A549 (cell line): ENCODE data around the gene RDH11. TPM values are rescaled to one million over a fixed set of nuclear protein-coding genes. Genes with fewer than 3 reads are reported as not detected.

Source experiments
- ATAC-seq, 2 experiments: fragments of 200-7000 bp in 1 of 2; fragments of >200 bp in 1 of 2; cut with Nextera tagmentation in 1 of 2; cut with Tn5 transposase in 1 of 2; 3 replicates each; pipeline versions ENCODE4 v1.8.0 to v1.9.1; 2018 to 2020; ENCODE audit warnings: mild to moderate bottlenecking in 1 of 2, moderate library complexity in 1 of 2
- CTCF ChIA-PET: fragments of 300-600 bp; sonication (Branson Sonifier 250); formaldehyde crosslinking; extraction: SDS; loops from one replicate; lab custom pipeline; 2021; ENCODE audit warnings: antibody characterized with exemption, inconsistent platforms; lab: Yijun Ruan, JAX
- POLR2A ChIA-PET: fragments of 350-600 bp; formaldehyde crosslinking; extraction: SDS; loops from one replicate; lab custom pipeline; 2021; ENCODE audit warnings: antibody characterized with exemption, inconsistent platforms; lab: Yijun Ruan, JAX
- DNase-seq, 2 experiments: peaks; one replicate each; pipeline versions ENCODE4 v3.0.0 to v3.0.0-alpha.2; 2011 to 2016; ENCODE audit warnings: low read depth in 1 of 2, low spot score in 1 of 2
- FAIRE-seq: peaks from 2 replicates; lab custom pipeline; 2011; peaks lifted over from hg19 to GRCh38; lab: Jason Lieb, UNC
- H3K27ac ChIP-seq, 2 experiments: fragments of >200 bp; sonication (Bioruptor Twin); formaldehyde crosslinking; 3 replicates each; pipeline ENCODE4 v1.5.1; 2016 to 2017
- H3K4me1 ChIP-seq: fragments of >200 bp; sonication (Bioruptor Twin); formaldehyde crosslinking; 3 replicates; pipeline ENCODE4 v1.6.1; 2016
- H3K4me2 ChIP-seq: fragments of >200 bp; sonication (Bioruptor Twin); formaldehyde crosslinking; 3 replicates; pipeline ENCODE4 v1.6.1; 2016
- H3K4me3 ChIP-seq: fragments of >200 bp; sonication (Bioruptor Twin); formaldehyde crosslinking; 3 replicates; pipeline ENCODE4 v1.5.1; 2016
- H3K9me3 ChIP-seq: fragments of >200 bp; sonication (Bioruptor Twin); formaldehyde crosslinking; 3 replicates; pipeline ENCODE4 v1.6.1; 2016
- CBX2 ChIP-seq: fragments of 200-600 bp; sonication (generic); IDR thresholded peaks from 2 replicates; pipeline ENCODE4 v1.6.1; 2016; ENCODE audit warnings: low read depth, mild to moderate bottlenecking, borderline replicate concordance
- CBX8 ChIP-seq: fragments of 200-600 bp; sonication (generic); IDR thresholded peaks from 2 replicates; pipeline ENCODE4 v1.6.1; 2016
- ELK1 ChIP-seq: fragments of 150-350 bp; IDR thresholded peaks from 2 replicates; pipeline ENCODE4 v1.6.1; 2014; ENCODE audit warnings: low read depth, mild to moderate bottlenecking, low read length
- EP300 ChIP-seq, 2 experiments: fragments of >200 bp; sonication (Bioruptor Twin); formaldehyde crosslinking; IDR thresholded peaks; 2 replicates in 1 of 2; 3 replicates in 1 of 2; pipeline ENCODE4 v1.6.1; 2016 to 2017
- FOXS1 ChIP-seq: fragments of 250-450 bp; sonication (Bioruptor Pico); IDR thresholded peaks from 2 replicates; pipeline ENCODE4 v1.5.0; 2020; ENCODE audit warnings: mild to moderate bottlenecking, moderate library complexity
- HES2 ChIP-seq: fragments of >200 bp; sonication (Bioruptor Twin); formaldehyde crosslinking; IDR thresholded peaks from 2 replicates; pipeline ENCODE4 v1.6.1; 2016
- HOXA7 ChIP-seq: fragments of 250-450 bp; sonication (Bioruptor Pico); IDR thresholded peaks from 2 replicates; pipeline ENCODE4 v1.5.0; 2020; ENCODE audit warnings: mild to moderate bottlenecking, moderate library complexity
- HOXB5 ChIP-seq: fragments of 250-450 bp; sonication (Bioruptor Pico); IDR thresholded peaks from 2 replicates; pipeline ENCODE4 v1.5.0; 2020; ENCODE audit warnings: mild to moderate bottlenecking, moderate library complexity
- JUN ChIP-seq, 2 experiments: fragments of >200 bp; sonication (Bioruptor Twin); formaldehyde crosslinking; IDR thresholded peaks; 2 replicates in 1 of 2; 3 replicates in 1 of 2; pipeline ENCODE4 v1.6.1; 2016 to 2017
- KDM1A ChIP-seq: fragments of 200-600 bp; sonication (generic); IDR thresholded peaks from 2 replicates; pipeline ENCODE4 v1.6.1; 2016; ENCODE audit warnings: low read depth, mild to moderate bottlenecking
- KDM5A ChIP-seq: fragments of 200-600 bp; sonication (generic); IDR thresholded peaks from 2 replicates; pipeline ENCODE4 v1.6.1; 2016; ENCODE audit warnings: antibody characterized with exemption, mild to moderate bottlenecking
- MAFK ChIP-seq: fragments of 450-650 bp; IDR thresholded peaks from 2 replicates; pipeline ENCODE4 v1.6.1; 2014; ENCODE audit not compliant: partially characterized antibody
- MAZ ChIP-seq: fragments of 150-350 bp; IDR thresholded peaks from 2 replicates; pipeline ENCODE4 v1.6.1; 2014; ENCODE audit warnings: antibody characterized with exemption, low read depth, low read length, borderline replicate concordance
- NPAS2 ChIP-seq: fragments of 250-450 bp; sonication (Bioruptor Pico); IDR thresholded peaks from 2 replicates; pipeline ENCODE4 v1.8.0; 2022; ENCODE audit warnings: mild to moderate bottlenecking, moderate library complexity, borderline replicate concordance
- PBX3 ChIP-seq: IDR thresholded peaks from 2 replicates; pipeline ENCODE4 v1.6.1; 2012
- POLR2A ChIP-seq: IDR thresholded peaks from 2 replicates; pipeline ENCODE4 v1.6.1; 2012; ENCODE audit warnings: mild to moderate bottlenecking, low read length
- REST ChIP-seq: fragments of 200-600 bp; sonication (generic); IDR thresholded peaks from 2 replicates; pipeline ENCODE4 v1.6.1; 2016; ENCODE audit warnings: antibody characterized with exemption, mild to moderate bottlenecking, moderate library complexity
- RNF2 ChIP-seq: fragments of 200-600 bp; sonication (generic); IDR thresholded peaks from 2 replicates; pipeline ENCODE4 v1.6.1; 2016; ENCODE audit warnings: low read depth, mild to moderate bottlenecking, antibody characterized with exemption, moderate library complexity, borderline replicate concordance
- SMC3 ChIP-seq: fragments of >200 bp; sonication (Bioruptor Twin); formaldehyde crosslinking; IDR thresholded peaks from 3 replicates; pipeline ENCODE4 v1.6.1; 2018; ENCODE audit warnings: inconsistent platforms
- TP53 ChIP-seq: fragments of 250-450 bp; sonication (Bioruptor Pico); IDR thresholded peaks from 2 replicates; pipeline ENCODE4 v1.5.0; 2021; ENCODE audit warnings: mild to moderate bottlenecking, moderate library complexity
- ZC3H11A ChIP-seq: fragments of 450-650 bp; IDR thresholded peaks from 2 replicates; pipeline ENCODE4 v1.6.1; 2014; ENCODE audit warnings: antibody characterized with exemption, mild to moderate bottlenecking
- ZFP36 ChIP-seq: fragments of 450-650 bp; IDR thresholded peaks from 2 replicates; pipeline ENCODE4 v1.6.1; 2014; ENCODE audit warnings: borderline replicate concordance; ENCODE audit not compliant: partially characterized antibody
- ZSCAN20 ChIP-seq: fragments of 250-450 bp; sonication (Bioruptor Pico); IDR thresholded peaks from 2 replicates; pipeline ENCODE4 v1.8.0; 2022; ENCODE audit warnings: mild to moderate bottlenecking, moderate library complexity
- WGBS: methylation state at CpG from one replicate; pipeline ENCODE4 v1.1.6; 2017; ENCODE audit errors: missing lambda C conversion rate; 5-methylcytosine and 5-hydroxymethylcytosine counted together
- polyA plus RNA-seq, 4 experiments: library from polyadenylated mRNA; depleted of rRNA in 3 of 4; stranded (reverse); fragments of >200 nt; fragmentation: RNase III in 1 of 4; extraction: RNeasy Plus Mini Kit Qiagen cat#74134 plus additional on column Dnase treatment in 1 of 4; gene quantifications; 2 replicates in 3 of 4; 3 replicates in 1 of 4; pipeline ENCODE4 v1.2.3, GENCODE V29; 2011 to 2017

RDH11 gene
- polyA plus RNA-seq, 2 of the 4 experiments (the other 2 are of a cell fraction) = 85.7 to 132 TPM

GRCh38 chr14:67641902-67642749, 53.4 kb downstream of the RDH11 start:
- ChIA-PET POLR2A (no interaction called here), CTCF (interaction anchor here (0.9 to 1.5 kb wide), 3 partner anchors 11 to 22 kb away, joined by 3 to 4 read pairs (median 3); partner anchors contain the start of gene ARG2)
- ATAC-seq (no peak), DNase-seq (no peak), FAIRE-seq (no peak)
- H3K4me1 ChIP-seq = no peaks in the 10 kb centered on the region
- no peak overlapping the region for H3K4me2 ChIP-seq
- H3K4me3 ChIP-seq = no peak overlapping the region
- no peak for TF ChIP-seq PBX3
- TF ChIP-seq ZFP36 = no peak
- TF ChIP-seq JUN (IDR thresholded peaks at IDR 0.05) = no peak
- TF ChIP-seq CBX2 = no peak
- no peak for TF ChIP-seq TP53 (CRISPR knock-in tag)
- no peak for TF ChIP-seq RNF2
- no peak overlapping the region for H3K27ac ChIP-seq
- 87% methylated on average over 5 of the region's 5 CpGs for WGBS
- no peaks in the 10 kb centered on the region for H3K9me3 ChIP-seq

- Histone ChIP-seq H3K27ac (no peak overlapping the region), H3K9me3 (no peaks in the 10 kb centered on the region), H3K4me3 (no peak overlapping the region), H3K4me2 (no peak overlapping the region), H3K4me1 (peaks cover 2% of the 10 kb centered on the region; the same call in 2 of the 3 replicates)
- 92% methylated on average over 1 of the region's 1 CpG for WGBS
- TF ChIP-seq POLR2A (no peak), JUN (IDR thresholded peaks at IDR 0.05) (no peak), ELK1 (no peak), CBX2 (no peak), HOXB5 (CRISPR knock-in tag) (no peak), KDM1A (no peak), HOXA7 (CRISPR knock-in tag) (no peak), EP300 (IDR thresholded peaks at IDR 0.05) (no peak), ZSCAN20 (no peak), RNF2 (no peak), KDM5A (no peak), NPAS2 (CRISPR knock-in tag) (no peak), ZC3H11A (no peak), REST (no peak), HES2 (no peak), SMC3 (no peak), CBX8 (no peak), MAFK (no peak), MAZ (no peak), FOXS1 (CRISPR knock-in tag) (no peak)
- ChIA-PET POLR2A (no interaction called here), CTCF (interaction anchor here (1.2 to 1.5 kb wide), 2 partner anchors 13 to 21 kb away, joined by 3 to 4 read pairs; partner anchors contain the start of gene ARG2)
- FAIRE-seq = no peak
- ATAC-seq = no peak
- DNase-seq = no peak
Measured at GRCh38 chr14:67641480-67641879, 54.1 kb downstream of the RDH11 start.
